ENCODE data around the gene DYNC1I1.

The DYNC1I1 gene

DNA sequence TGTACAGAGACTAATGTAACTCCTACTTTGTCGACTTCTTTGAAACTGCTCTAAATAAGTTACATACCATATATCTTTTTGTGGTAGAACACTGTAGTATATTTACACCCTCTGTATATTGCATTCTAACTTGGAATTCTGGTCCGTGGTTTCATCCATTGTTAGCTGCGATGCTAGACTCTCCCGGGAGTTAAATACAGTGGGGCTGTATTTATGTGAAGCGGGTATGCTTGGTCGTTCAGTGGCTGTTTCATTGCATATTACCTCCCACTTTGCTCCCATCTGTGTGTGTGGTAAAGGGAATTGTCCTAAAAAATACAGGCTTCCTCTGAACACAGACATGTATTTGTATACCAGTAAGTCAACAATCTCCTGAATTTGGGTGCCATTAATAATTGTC is 318.4 kb downstream of the DYNC1I1 start:
- DNase-seq, result no peak

DNA sequence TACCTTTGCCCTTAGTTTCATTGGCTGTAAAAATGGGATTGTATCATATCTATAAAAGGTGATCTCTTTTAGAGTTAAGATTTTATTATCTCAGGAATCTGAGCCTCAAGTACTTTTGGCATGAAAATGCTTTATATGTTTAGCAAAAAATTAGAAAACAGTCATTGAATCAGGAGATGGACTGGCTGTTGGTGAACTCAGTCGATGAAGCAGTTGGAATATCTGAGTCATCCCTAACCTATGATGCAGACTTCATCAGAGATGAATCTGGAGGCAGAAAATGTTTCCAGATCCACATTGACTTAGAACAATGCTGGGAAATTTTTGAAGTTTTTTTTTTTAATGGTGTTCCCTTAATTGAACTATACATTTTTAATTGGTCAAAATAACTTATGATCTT is 321.1 kb downstream of the DYNC1I1 start:
- DNase-seq, result no peak

DNA sequence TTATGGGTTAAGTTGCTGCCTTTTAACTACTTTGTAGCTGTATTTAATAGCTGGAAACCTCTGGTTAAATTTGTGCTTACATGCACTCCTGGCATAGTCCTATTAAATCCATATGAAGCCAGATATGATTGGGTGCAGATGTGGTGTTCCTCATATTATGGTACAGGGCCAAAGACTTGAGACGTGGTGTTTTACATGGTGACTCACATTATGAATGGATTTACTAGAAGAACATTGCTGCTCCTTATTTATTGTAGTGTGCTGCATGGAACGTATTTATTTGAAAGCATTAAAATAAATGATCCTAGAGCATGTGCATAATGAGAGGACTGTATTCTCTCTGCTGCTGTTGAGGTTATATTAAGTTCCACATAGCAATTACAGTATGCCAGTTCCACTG is 325.5 kb downstream of the DYNC1I1 start:
- no peak for DNase-seq

DNA sequence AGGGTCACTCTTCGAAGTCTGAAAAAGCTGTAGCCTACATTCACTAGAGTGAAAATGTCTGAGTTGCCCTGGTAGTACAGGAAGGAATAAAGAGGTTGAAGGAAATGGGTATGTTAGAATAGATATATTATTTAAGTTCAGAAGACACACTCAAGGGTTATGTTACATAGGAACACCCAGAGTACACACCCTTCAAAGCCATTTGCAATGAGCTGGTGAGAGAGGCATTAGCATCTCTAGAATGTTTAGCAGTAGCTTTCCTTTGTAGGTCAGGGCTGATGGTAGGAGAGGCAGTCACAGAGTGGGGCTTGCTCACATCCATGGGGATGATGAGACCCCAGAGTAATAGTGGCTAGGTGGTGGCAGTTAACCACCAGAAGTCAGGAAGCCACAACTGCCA is 328.4 kb downstream of the DYNC1I1 start:
- DNase-seq, result no peak

DNA sequence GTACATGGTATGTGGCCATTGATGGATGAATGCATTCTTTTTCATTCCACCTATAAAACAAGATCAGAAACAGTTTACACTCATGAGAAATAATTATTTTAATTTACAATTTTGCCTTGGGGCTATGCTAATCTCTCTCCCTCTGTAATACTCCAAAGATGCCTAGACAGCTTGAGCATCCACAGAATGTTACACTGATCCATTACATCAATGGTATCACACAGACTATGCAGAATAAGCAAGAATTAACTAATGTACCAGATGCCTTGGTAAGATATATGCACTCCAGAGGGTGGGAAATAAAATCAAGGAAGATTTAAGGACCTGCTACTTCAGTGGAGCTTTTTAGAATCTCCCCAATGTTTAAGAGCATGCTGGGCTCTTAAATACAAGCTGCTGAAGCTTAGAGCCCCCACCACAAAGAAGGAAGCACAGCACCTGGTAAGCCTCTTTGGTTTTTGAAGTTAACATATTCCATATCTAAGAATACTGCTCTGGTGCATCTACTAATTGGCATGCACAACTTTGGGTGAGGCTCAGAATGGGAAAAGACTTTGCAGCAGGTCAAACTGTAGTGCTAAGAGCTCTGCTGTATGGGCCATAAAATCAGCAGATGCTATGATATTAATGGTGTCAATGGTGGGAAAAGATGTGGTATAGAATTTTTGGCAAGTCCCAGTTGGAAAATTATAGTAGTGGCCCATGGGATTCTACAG is 329.9 kb downstream of the DYNC1I1 start:
- DNase-seq, result no peak

DNA sequence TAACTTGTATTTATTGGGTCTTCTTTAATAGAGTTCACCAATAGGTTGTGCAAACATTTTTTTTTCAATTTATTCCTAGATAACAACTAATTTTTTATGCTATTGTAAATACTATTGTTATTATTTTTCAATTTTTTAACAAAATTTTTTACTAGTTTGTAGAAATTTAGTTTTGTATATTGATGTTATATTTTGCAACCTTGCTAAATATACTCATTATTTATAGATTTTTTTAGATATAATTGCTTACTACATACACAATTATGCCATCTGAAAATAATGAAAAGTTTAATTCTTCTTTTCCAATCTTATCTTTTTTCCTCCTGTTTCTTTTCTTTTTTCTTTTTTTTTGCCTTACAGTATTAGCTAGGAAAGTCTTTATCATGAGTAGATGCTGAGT is 332.6 kb downstream of the DYNC1I1 start:
- no peak for DNase-seq

DNA sequence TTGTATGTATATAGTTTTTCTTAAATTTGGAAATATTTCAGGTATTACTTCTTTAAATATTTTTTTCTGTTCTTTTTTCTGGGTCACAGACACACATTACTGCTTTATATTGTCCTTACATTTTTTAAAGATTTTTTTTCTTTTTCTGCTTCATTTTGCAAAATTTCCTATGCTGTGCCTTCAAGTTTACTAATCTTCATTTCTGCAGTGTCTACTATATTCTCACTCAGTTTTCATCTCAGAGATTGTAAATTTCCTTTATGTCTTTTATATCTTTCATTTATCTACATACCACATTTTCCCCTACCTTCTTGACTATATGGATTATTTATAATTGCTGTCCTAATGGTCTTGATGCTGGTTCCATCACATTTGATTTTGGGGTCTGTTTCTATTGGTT is 339.1 kb downstream of the DYNC1I1 start:
- no peak for DNase-seq

DNA sequence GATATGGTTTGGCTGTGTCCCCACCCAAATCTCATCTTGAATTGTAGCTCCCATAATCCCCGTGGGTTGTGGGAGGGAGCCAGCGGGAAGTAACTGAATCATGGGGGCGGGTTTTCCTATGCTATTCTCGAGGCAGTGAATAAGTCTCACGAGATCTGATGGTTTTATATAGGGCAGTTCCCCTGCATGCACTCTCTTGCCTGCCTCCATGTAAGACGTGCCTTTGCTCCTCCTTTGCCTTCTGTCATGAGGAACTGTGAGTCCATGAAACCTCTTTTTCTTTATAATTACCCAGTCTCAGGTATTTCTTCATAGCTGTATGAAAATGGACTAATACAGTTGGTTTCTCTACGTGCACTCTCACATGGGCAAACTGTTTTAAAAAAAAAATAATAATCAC is 341.8 kb downstream of the DYNC1I1 start:
- no peak for DNase-seq

DNA sequence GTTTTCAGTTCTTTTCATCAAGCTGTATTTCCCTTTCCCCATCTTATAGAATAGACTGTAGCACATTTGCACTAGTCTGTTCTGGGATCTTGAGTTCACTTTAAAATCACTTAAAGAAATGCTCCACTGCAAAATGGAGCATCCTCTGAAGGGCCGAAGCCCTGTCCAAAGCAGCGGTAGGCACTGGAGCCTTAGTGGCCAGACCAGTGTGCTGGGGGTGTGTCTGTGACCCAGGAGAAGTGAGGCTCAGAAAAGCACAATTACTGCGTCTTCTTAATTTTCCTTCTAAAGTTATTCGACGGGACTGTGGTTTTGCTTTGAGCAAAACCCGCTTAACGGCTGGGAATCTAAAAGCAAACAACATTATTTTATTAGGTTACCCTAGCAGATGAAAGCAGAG is 343.8 kb downstream of the DYNC1I1 start:
- no peak for DNase-seq

DNA sequence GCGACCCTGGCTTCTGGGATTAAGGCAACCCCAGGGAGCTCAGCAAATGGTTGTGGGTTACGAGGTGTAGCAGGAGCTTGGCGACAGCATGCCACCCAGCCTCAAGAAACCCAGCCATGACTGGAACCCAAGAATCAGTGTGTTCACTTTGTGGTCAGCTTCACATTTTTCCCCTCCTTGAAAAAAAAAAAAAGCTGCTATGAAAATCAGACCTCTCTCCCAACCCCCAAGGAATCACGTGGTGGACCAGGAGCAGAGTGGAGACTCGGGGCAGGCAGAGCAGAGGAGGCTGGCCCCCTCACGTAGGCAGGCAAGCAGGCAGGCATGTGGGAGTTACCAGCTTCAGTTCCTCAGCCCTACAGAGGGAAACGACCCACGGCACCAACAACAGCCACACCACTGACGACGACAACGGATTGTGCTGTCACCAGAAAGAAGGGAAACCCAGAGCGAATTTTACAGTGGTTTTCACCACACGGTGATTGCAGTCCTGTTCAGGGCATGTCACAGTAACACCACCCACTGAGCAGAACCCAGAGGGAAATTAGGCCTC is 346.2 kb downstream of the DYNC1I1 start:
- DNase-seq, result no peak

DNA sequence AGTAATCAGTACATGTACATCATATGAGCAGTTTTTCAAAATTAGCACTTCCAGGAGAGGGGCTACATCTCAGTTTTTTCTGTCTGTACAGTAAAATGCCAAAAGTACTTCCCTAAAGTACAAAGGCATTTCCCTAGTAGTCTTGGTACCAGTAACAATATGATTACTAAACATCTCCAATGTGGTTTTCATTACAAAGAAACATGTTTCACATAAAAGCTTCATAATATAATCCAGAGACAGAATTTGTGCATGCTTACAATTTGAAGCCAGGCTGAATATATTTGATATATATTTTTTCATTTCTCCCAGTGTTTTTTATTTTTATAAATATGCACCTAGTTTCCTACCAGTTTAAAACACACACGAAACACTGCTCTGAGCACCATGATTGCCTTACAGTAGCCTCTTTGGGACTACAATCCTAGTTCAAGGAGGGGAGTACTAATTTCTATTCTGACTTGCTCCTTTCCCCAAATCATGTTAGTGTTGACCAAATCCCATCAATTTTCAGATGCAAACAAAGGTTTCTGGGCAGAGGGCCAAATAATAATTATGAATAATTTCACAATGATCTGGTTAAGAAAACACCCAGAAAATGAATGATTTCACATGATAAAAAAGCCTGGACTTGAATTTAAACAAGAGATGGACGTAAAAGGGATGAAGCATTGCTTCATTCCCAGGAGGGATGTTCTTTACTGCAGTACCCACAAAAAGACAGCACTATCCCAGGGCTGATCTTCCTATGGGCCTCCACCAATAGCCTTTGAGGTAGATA is 348.3 kb downstream of the DYNC1I1 start:
- no peak for DNase-seq

DNA sequence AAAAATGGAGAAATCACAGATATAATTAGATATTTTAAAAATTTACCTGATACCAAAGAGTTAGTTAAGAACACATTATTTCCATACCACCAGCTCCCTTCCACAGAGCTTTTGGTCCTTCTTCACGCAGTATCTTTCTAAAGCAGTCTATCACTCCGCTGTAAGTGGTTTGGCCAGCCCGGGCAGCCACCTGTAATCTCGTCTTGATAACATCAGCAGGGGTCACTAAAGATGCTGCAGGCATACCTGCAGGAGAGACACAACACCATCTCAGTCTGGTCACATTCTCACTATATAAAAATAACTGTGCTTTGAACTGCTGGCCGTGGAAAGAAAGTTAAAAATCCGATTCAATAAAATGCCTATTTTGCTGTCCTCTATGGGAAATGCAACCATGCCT is 349.4 kb downstream of the DYNC1I1 start:
- no peak for DNase-seq

DNA sequence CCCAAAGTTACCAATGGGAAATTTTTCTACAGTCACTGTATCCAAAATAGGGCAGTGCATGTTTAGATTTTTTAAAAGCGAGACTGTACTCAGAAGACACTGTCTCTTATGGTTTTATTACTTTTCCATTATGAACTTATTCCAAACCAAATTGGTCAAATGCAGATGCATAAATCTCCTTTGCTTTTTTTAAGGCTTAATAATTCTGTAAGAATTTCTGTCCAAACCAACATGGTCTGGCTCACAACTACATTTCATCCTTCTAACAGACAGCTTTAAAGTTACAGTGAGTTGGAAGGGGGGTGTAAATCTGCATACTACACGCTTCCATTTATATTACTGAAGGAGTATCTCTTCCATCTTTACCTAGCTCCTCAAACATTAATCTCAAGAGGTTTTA is 350.4 kb downstream of the DYNC1I1 start:
- no peak for DNase-seq

DNA sequence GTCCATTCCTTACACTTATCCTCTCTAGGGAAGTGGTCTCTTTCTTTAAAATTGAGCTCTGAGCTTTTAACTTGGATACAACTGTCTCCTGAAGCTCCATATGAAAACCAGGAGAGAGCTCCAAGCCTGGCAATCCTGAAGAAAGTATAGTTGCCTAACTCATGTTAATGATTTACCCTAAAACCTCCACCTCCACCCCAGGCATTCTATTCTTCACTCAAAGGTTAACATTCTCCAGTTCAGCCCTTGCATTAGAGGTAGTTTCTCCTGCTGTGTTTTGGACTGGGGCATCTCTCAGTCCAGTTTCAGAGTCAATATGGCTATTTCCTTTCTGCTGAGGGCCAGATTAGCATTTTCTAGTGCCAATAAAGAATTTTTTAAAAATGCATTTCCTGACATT is 354.0 kb downstream of the DYNC1I1 start:
- no peak for DNase-seq

DNA sequence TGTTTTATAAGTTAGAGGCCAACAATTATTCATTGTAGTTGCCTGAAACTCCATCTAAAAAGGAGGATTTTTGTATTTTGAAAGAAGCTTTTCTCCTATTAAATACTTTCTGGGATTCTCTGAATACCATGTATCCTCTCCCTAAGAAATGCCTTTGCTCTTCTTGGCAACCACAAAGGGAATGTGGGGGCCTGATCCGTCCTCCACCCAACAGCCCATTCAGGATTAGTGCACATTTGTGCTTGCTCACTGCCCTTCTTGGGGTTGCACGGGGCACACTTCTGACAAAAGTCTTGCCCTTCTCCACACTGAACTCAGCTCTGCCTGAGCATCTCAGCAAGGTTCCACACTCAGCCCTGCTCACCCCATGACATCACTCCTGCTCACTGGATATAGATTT is 355.4 kb downstream of the DYNC1I1 start:
- DNase-seq, result no peak

DNA sequence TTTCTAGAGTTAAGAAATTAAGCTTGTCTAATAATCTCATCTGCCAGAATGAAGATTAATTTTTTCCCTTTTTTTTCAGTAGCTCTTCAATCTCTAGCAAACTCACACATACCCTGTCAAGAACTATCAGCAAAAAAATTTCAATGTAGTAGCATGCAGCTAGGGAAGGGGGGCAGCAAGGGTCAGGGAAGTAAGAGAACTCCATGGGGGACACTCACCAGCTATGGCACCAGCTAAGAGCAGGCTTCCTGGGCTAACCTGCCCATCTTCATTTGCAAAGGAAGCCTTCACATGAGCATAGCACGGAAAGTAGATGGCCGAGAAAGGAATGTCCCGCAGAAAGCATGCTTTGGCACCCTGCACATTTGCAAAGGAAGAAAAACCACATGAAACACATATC is 359.2 kb downstream of the DYNC1I1 start:
- no peak for DNase-seq

DNA sequence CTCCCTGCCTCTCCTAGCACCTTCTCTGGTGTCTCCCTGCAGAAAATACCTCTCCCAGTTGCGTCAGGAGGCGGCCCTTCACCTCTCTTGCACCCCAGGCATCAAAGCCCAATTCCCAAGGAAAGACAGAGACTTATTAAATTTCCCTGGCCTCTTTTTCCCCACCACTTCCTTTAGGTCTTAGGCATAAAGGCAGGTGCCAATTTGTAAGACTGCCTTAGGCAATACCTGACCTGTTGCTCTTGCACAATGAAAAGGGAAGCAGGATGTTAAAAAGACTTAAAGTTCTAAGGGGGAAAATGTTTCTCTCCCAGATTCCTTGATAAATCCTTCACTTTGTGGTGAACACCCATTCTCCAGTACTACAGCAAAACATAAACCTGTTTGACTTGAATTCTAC is 362.9 kb downstream of the DYNC1I1 start:
- DNase-seq, result no peak

DNA sequence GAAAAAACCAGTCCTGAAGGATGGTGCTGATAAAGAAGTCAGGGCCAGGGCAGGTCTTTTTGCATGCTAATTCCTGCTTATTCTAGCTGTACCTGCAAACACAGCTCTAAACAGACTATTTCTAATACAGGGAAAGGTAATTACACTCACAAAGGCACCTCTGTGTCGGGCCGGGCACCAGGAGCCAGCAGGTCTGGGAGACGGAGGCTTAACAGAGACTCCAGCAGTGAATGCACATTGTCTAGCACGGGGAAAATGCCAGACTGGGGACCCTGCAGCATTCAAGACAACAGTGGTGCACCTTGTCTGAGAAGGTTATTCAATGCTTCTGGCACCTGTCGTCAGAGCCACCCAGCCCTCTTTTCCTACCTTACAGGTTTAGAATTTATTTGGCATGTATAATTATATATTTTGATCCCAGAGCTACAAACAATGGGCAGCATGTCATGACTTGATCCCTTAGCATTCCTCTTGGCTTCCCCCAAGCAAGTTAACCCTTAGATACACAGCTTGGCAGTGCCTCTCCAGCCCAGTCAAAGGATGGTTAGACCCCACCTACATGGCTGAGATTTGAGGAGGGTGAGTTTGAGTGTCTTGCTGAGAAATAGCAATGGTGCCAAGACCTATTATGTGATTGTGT is 364.4 kb downstream of the DYNC1I1 start:
- no peak for DNase-seq

DNA sequence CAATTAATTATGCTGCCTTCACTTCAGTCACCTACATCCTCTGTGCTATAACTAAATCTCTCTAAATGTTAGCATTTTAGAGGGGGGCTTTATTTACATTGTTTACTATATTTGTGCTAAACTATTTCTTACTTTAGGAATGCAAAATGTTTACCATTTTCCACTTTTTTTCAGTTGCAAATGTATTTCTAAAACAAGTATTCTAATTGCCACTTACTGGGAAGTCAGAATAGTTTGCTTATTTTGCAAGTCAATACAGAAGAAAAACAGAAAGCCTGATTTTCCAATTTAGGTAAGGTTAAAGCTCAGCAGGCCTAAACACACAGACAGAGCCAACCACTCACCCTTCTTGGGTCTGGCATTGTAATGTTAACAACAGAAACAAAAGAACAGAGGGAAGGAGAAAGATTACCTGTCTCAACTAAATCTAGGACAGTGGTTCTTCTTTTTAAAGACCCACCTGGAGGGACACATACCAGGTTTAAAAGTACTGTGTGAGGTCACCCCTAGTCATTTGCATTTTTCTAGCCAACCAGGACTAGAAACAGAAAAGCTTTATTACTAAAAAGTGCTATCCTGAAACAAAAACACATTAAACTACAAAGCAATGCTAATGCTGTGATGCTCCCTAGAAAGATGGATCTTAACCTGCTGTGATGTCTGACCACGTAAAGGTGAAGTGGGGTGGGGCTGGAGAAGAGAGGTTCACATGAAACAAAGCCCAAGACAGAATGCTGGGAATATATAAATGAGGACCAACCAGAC is 371.3 kb downstream of the DYNC1I1 start:
- DNase-seq, result no peak

DNA sequence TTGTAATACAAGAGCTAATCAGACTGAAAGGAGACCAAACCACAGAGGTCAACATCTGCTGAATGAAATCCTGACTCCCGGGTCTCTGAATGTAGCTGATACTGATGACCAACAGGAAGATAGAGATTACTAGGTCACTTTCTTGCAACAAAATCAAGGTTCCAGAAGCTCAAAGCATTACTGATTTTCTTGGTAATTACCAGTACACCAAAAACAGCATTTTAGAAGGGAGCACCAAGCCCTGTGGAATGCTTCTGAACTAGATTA is 371.8 kb downstream of the DYNC1I1 start:
- no peak for DNase-seq

All from T1000 (cell line).